Measurements from ENCODE around the gene CPA4. TPM values are rescaled to one million over a fixed set of nuclear protein-coding genes. Genes with fewer than 3 reads are reported as not detected.

Gene CPA4
- total and polyA plus RNA-seq, 4 donors, result 0.55 to 2.3 (median 1.2) TPM

GRCh38 chr7:130341882-130342281, 48.9 kb downstream of the CPA4 start:
- H3K36me3 ChIP-seq (ENCODE audit: control insufficient read depth in 4 of 4, insufficient read depth in 4 of 4, low read length in 4 of 4), result no peaks in the 10 kb centered on the region
- WGBS, 2 donors, result 90 to 93% methylated on average over 4 of the region's 4 CpGs
- H3K9ac ChIP-seq (ENCODE audit: insufficient read depth in 1 of 2, low read length in 2 of 2), result no peak overlapping the region
- no peaks in the 10 kb centered on the region for H3K27me3 ChIP-seq (ENCODE audit: control insufficient read depth in 3 of 3, insufficient read depth in 3 of 3, low read length in 2 of 3)
- DNase-seq (no peak), ATAC-seq (ENCODE audit: insufficient read depth, low FRiP score) (no peak)
- no peak for TF ChIP-seq CTCF (IDR thresholded peaks at IDR 0.05; ENCODE audit: control extremely low read depth, extremely low read depth)
- H3K4me3 ChIP-seq, result no peak overlapping the region
- H3K9me3 ChIP-seq (ENCODE audit: control insufficient read depth in 4 of 4, insufficient read depth in 3 of 4, low read length in 3 of 4), result peaks cover 0 to 3% (median 0%) of the 10 kb centered on the region in 4 donors
- H3K27ac ChIP-seq (ENCODE audit: low read depth in 1 of 2, low read length in 1 of 2), result no peak overlapping the region
- H3K4me1 ChIP-seq (ENCODE audit: control insufficient read depth in 5 of 5, insufficient read depth in 5 of 5, low read length in 5 of 5), result peaks cover 0 to 2% (median 0%) of the 10 kb centered on the region in 5 donors

- Histone ChIP-seq H3K9me3 (ENCODE audit: control insufficient read depth in 4 of 4, insufficient read depth in 3 of 4, low read length in 3 of 4) (peaks cover 0 to 3% (median 0%) of the 10 kb centered on the region in 4 donors), H3K36me3 (ENCODE audit: control insufficient read depth in 4 of 4, insufficient read depth in 4 of 4, low read length in 4 of 4) (no peaks in the 10 kb centered on the region), H3K4me3 (no peak overlapping the region), H3K27me3 (ENCODE audit: control insufficient read depth in 3 of 3, insufficient read depth in 3 of 3, low read length in 2 of 3) (no peaks in the 10 kb centered on the region), H3K9ac (ENCODE audit: insufficient read depth in 1 of 2, low read length in 2 of 2) (no peak overlapping the region), H3K27ac (ENCODE audit: low read depth in 1 of 2, low read length in 1 of 2) (no peak overlapping the region), H3K4me1 (ENCODE audit: control insufficient read depth in 5 of 5, insufficient read depth in 5 of 5, low read length in 5 of 5) (peaks cover 0 to 2% (median 0%) of the 10 kb centered on the region in 5 donors)
- DNase-seq (no peak), ATAC-seq (ENCODE audit: insufficient read depth, low FRiP score) (no peak)
- TF ChIP-seq CTCF (IDR thresholded peaks at IDR 0.05; ENCODE audit: control extremely low read depth, extremely low read depth), result no peak
- WGBS, 2 donors, result 88 to 90% methylated on average over 3 of the region's 3 CpGs
These were observed 49.9 kb downstream of the CPA4 start for GRCh38 chr7:130342701-130343380.

GRCh38 chr7:130344271-130344866, 51.4 kb downstream of the CPA4 start, which contains the start of gene CPA5:
Gene CPA5 (plus strand): TSS chr7:130344816. CDS start chr7:130346486, 1,670 bp downstream.
- no peak within 1 kb of the TSS for H3K4me3 ChIP-seq
- DNase-seq, result no peak
- H3K36me3 ChIP-seq (ENCODE audit: control insufficient read depth in 4 of 4, insufficient read depth in 4 of 4, low read length in 4 of 4), result no peaks in the 10 kb centered on the region
- H3K27me3 ChIP-seq (ENCODE audit: control insufficient read depth in 3 of 3, insufficient read depth in 3 of 3, low read length in 2 of 3), result no peaks in the 10 kb centered on the region
- peaks cover 0 to 3% (median 0%) of the 10 kb centered on the region in 4 donors for H3K9me3 ChIP-seq (ENCODE audit: control insufficient read depth in 4 of 4, insufficient read depth in 3 of 4, low read length in 3 of 4)
- WGBS, 2 donors, result 94 to 95% methylated on average over 5 of the region's 5 CpGs
- peaks cover 0 to 2% (median 0%) of the 10 kb centered on the region in 5 donors for H3K4me1 ChIP-seq (ENCODE audit: control insufficient read depth in 5 of 5, insufficient read depth in 5 of 5, low read length in 5 of 5)
- TF ChIP-seq CTCF (IDR thresholded peaks at IDR 0.05; ENCODE audit: control extremely low read depth, extremely low read depth), result no peak
- no peak within 1 kb of the TSS for H3K27ac ChIP-seq (ENCODE audit: low read depth in 1 of 2, low read length in 1 of 2)
- no peak within 1 kb of the TSS for H3K9ac ChIP-seq (ENCODE audit: insufficient read depth in 1 of 2, low read length in 2 of 2)
- no peak for ATAC-seq (ENCODE audit: insufficient read depth, low FRiP score)
